Osteoblast (primary cell): Measurements from ENCODE around the gene TMEM17. TPM values are rescaled to one million over a fixed set of nuclear protein-coding genes. Genes with fewer than 3 reads are reported as not detected.
A peak's percentile ranks its signal among the peaks of the same experiment; 100 is the strongest.

Source experiments
- DNase-seq: peaks from one replicate; pipeline ENCODE4 v3.0.0; 2011; ENCODE audit warnings: low spot score, mixed read lengths; ENCODE audit not compliant: insufficient read length; ENCODE audit errors: missing footprints
- H2AFZ ChIP-seq: 2 replicates; pipeline ENCODE4 v1.6.0; 2011; ENCODE audit warnings: mild to moderate bottlenecking, low read length
- H3K27ac ChIP-seq: 2 replicates; pipeline ENCODE4 v1.5.1; 2011; ENCODE audit warnings: mild to moderate bottlenecking, low read depth, low read length, moderate library complexity
- H3K27me3 ChIP-seq: 2 replicates; pipeline ENCODE4 v1.6.0; 2012; ENCODE audit warnings: mild to moderate bottlenecking, control low read depth, inconsistent platforms, low read length, moderate library complexity; ENCODE audit not compliant: insufficient read depth
- H3K36me3 ChIP-seq: 2 replicates; pipeline ENCODE4 v1.5.1; 2011; ENCODE audit warnings: mild to moderate bottlenecking, low read length, control low read depth, moderate library complexity; ENCODE audit not compliant: insufficient read depth
- H3K4me1 ChIP-seq: 2 replicates; pipeline ENCODE4 v1.5.1; 2011; ENCODE audit warnings: mild to moderate bottlenecking, low read length, control low read depth, moderate library complexity; ENCODE audit not compliant: insufficient read depth
- H3K4me2 ChIP-seq: 2 replicates; pipeline ENCODE4 v1.6.0; 2011; ENCODE audit warnings: mild to moderate bottlenecking, low read length; ENCODE audit not compliant: insufficient read depth
- H3K4me3 ChIP-seq: fragments of 200-600 bp; sonication (generic); 3 replicates; pipeline ENCODE4 v1.5.1; 2012; ENCODE audit warnings: mild to moderate bottlenecking, low read length, inconsistent platforms; ENCODE audit not compliant: insufficient read depth
- H3K79me2 ChIP-seq: 2 replicates; pipeline ENCODE4 v1.6.0; 2012; ENCODE audit warnings: mild to moderate bottlenecking, low read length, control low read depth, inconsistent platforms; ENCODE audit not compliant: insufficient read depth
- H3K9me3 ChIP-seq: 2 replicates; pipeline ENCODE4 v1.5.1; 2011; ENCODE audit warnings: low read depth, low read length, control low read depth
- H4K20me1 ChIP-seq: 2 replicates; pipeline ENCODE4 v1.6.0; 2012; ENCODE audit warnings: mild to moderate bottlenecking, low read length, control low read depth; ENCODE audit not compliant: insufficient read depth
- total RNA-seq: library from RNA; depleted of rRNA; stranded (reverse); fragments of >200 nt; gene quantifications from 2 replicates; pipeline ENCODE4 v1.2.3, GENCODE V29; 2012
- TF ChIP-seq, protein P1 (sequence below): IDR thresholded peaks from 2 replicates; pipeline ENCODE4 v1.5.1; 2011; ENCODE audit warnings: mild to moderate bottlenecking, low read depth, low read length, moderate library complexity; ENCODE audit errors: extremely low read depth

The TMEM17 gene
- total RNA-seq, 1 donor: 3.3 TPM

DNA sequence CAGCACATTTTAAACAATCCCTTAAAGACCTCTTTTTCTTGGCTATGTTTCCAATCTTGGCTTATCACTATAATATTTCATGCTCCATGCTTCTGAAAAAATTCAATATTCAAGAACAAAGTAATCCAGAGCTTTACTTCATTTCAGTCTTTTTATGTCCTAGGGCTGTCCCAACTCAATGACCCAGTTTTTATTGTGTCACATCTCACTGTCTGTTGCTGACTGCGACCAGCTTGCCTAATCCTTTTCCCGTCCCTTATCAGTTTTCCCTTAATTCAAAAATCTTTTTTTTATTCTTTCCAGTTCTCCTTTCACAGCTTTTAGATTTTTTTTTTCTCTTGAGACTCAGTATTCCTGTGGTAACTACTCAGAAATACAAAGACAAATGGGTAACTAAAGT, 10.2 kb downstream of the TMEM17 start:
- H3K4me2 ChIP-seq: no peak overlapping the region
- no peak overlapping the region for H3K4me3 ChIP-seq
- no peaks in the 10 kb centered on the region for H3K9me3 ChIP-seq
- no peaks in the 10 kb centered on the region for H3K27me3 ChIP-seq
- H3K27ac ChIP-seq: no peak overlapping the region
- H3K4me1 ChIP-seq: peaks cover 11% of the 10 kb centered on the region
- TF ChIP-seq, protein P1, sequence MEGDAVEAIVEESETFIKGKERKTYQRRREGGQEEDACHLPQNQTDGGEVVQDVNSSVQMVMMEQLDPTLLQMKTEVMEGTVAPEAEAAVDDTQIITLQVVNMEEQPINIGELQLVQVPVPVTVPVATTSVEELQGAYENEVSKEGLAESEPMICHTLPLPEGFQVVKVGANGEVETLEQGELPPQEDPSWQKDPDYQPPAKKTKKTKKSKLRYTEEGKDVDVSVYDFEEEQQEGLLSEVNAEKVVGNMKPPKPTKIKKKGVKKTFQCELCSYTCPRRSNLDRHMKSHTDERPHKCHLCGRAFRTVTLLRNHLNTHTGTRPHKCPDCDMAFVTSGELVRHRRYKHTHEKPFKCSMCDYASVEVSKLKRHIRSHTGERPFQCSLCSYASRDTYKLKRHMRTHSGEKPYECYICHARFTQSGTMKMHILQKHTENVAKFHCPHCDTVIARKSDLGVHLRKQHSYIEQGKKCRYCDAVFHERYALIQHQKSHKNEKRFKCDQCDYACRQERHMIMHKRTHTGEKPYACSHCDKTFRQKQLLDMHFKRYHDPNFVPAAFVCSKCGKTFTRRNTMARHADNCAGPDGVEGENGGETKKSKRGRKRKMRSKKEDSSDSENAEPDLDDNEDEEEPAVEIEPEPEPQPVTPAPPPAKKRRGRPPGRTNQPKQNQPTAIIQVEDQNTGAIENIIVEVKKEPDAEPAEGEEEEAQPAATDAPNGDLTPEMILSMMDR: no peak
- H4K20me1 ChIP-seq: no peaks in the 10 kb centered on the region
- H3K79me2 ChIP-seq: no peaks in the 10 kb centered on the region
- no peak for DNase-seq
- H3K36me3 ChIP-seq: no peaks in the 10 kb centered on the region
- H2AFZ ChIP-seq: no peak overlapping the region

DNA sequence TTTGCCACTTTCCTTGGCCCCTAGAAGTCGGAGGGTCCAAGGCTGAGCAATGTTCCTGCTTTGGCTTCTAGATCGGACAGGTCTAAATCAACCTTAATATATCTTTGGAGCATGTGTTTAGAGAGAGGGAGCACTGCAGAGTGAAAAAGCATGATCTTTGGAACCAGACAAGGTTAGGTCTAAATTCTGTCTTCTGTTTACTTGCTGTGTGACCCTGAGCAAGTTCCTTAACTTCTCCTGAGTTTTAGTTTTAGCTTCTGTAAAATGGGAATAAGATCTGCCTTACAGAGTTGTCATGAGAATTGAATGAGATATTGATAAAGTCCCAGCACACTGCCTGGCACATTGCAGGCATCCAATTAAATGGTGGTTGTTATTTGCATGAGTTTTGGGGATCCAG, 13.9 kb downstream of the TMEM17 start:
- TF ChIP-seq, protein P1: no peak

DNA sequence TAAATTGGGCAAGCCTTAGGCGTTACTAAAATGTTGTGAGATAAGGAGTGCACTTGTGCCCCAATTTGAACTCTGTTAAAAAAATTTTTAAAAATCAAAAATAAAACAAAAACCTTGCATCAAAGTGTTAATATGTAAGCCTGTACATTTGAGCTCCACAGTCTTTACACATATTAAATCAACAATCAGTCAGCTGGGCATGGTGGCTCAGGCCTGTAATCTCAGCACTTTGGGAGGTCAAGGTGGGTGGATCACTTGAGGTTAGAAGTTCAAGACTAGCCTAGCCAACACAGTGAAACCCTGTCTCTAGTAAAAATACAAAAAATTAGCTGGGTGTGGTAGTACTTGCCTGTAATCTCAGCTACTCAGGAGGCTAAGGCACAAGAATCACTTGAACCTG, 16.3 kb downstream of the TMEM17 start:
- TF ChIP-seq, protein P1: no peak
- Histone ChIP-seq H2AFZ (no peak overlapping the region), H3K27me3 (no peaks in the 10 kb centered on the region), H3K27ac (no peak overlapping the region), H3K4me1 (peaks cover 32% of the 10 kb centered on the region), H3K9me3 (no peaks in the 10 kb centered on the region), H3K4me2 (peak overlapping the region; percentile 25), H3K4me3 (no peak overlapping the region), H3K36me3 (no peaks in the 10 kb centered on the region), H4K20me1 (no peaks in the 10 kb centered on the region), H3K79me2 (no peaks in the 10 kb centered on the region)
- DNase-seq: no peak

More for the DNA sequence above, 13.9 kb downstream of the TMEM17 start:
- Histone ChIP-seq H3K4me2 (no peak overlapping the region), H3K4me3 (no peak overlapping the region), H4K20me1 (no peaks in the 10 kb centered on the region), H3K36me3 (no peaks in the 10 kb centered on the region), H3K4me1 (peaks cover 14% of the 10 kb centered on the region), H3K27me3 (no peaks in the 10 kb centered on the region), H3K27ac (no peak overlapping the region), H2AFZ (no peak overlapping the region), H3K79me2 (no peaks in the 10 kb centered on the region), H3K9me3 (no peaks in the 10 kb centered on the region)
- no peak for DNase-seq

DNA sequence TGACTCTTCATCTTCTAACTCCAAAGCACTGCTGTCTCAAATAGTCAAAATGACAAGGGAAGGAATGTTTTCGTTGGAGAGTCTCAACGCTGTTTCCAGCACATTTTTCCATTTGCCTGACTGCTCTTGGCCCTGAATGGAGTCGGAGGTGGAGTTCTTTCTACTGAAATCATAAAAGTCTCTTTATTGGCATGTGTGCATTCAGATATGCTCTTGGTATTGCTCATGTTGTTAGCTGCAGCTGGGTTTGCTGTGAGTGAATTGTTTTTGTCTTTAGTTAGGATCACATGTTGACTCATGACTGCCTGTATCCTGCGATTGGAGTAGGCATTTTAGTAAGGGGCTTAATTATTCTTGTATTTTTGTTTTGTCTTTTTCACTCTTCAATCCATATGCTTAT, 16.8 kb downstream of the TMEM17 start:
- Histone ChIP-seq H3K27ac (peak overlapping the region; percentile 38), H3K9me3 (no peaks in the 10 kb centered on the region), H3K4me2 (peak overlapping the region; percentile 25), H3K36me3 (no peaks in the 10 kb centered on the region), H3K27me3 (no peaks in the 10 kb centered on the region), H3K4me3 (no peak overlapping the region), H2AFZ (no peak overlapping the region), H3K79me2 (no peaks in the 10 kb centered on the region), H3K4me1 (peaks cover 32% of the 10 kb centered on the region), H4K20me1 (no peaks in the 10 kb centered on the region)
- DNase-seq: peak; percentile 89
- TF ChIP-seq, protein P1: no peak
